ENCODE data around the gene OTOP2.

Gene OTOP2

DNA sequence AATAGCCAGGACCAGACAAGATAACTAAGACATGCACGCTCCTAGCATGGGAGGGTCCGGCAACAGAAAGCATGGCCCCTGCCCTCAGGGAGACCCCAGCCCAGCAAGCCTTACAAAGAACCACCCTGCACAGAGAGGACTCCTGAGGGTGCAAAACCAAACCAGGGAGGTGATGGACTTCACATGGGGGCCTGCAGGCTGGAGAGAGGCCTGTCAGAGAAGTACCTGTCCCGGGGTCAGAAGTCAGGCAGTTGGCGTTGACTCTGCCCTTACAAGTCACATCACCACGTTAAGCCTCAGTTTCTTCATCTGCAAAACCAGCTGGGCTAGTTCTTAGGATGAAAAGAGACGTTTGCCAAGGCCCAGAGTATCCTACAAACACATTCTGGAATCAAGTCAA lies 4.7 kb downstream of the OTOP2 start:
- no peak for DNase-seq

DNA sequence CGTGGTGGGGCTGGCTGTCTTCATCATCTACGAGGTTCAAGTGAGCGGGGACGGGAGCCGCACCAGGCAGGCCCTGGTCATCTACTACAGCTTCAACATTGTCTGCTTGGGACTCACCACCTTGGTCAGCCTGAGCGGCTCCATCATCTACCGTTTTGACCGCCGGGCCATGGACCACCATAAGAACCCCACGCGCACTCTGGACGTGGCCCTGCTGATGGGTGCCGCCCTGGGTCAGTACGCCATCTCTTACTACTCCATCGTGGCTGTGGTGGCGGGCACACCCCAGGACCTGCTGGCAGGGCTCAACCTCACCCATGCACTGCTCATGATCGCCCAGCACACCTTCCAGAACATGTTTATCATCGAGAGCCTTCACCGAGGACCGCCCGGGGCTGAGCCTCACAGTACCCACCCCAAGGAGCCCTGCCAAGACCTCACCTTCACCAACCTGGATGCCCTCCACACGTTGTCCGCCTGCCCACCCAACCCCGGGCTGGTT lies 6.5 kb downstream of the OTOP2 start:
- no peak for DNase-seq

DNA sequence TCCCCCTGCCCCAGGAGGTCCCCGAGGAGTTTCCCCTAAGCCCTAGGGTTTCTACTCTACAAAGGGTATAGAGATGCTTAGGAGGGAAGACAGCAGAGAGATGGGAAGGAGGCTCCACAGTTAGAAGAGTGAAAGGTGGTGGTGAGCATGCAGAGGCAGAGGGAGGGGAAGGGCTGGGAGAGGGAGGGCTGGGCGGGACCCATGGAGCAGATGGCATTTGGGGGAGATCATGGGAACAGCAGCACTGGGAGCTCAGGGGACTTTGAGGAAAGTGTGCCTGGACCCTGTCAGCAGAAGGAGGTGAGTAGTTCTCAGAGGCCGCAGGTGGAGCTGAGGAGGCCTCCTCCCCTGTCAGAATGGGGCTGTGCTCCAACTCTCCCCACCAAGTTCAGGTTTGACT lies 11.0 kb downstream of the OTOP2 start:
- DNase-seq, result no peak

DNA sequence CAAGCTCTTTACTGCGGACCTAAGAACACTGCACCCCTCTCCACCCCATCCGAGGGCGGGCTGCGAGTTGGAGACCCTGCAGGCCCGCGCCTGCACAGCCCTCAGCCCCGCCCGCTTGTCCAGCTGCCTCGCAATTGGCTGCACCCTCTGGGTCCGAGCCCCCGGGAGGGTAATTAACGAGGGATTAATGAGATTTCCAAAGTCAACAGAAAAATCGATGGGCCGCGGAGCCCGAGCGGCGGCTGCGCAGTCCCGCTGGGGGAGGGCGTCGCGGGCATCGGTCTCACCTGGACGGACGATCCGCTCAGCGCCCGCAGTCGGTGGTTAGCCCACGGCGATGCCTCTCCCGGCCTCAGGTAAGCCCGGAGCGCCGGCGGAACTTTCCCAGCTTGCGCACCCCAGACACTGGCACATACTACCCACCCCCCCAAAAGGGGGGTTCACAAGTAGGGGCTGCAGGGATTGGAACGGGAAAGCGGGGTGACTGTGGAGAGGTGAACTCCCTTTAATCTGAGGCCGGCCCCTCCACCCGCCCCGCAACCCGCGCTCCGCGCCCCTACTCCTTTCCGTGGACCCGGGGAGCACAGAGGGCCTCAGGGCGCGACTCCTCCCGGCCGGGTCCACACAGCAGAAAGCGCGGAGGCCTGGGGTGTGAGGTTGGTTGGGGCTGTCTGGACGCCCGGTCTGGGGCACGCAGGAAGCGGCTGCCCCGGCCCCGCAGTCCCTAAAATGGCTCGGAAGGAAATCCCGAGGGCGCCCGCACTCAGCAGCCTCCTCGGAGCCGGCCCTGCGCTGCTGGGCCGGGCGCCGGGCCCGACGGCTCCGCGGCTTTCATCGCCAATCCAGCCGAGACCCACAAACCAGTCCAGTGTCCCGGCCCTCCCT lies 11.8 kb downstream of the OTOP2 start, which contains the start of gene OTOP3:
Gene OTOP3, plus strand, starts transcription at position 314 of the 885 bp plus-strand sequence. Its CDS starts 24 bp downstream, at position 338.
- no peak for DNase-seq

DNA sequence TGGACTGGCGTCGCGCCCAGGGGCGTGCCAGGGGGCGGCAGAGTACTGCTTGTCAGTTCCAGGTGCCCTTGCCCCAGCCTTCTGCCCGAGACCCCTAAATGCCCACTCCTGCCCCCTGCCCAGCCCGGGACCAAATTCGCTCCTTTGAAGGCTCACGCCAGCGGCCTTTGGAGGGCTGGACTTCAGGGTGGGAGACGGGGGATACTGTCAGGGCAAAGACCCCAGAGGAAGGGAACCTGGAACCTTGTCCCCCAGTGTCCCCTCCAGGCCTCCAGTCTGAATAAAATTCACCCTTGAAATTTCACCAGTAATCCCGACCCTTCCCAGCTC lies 12.4 kb downstream of the OTOP2 start:
- DNase-seq, result no peak

DNA sequence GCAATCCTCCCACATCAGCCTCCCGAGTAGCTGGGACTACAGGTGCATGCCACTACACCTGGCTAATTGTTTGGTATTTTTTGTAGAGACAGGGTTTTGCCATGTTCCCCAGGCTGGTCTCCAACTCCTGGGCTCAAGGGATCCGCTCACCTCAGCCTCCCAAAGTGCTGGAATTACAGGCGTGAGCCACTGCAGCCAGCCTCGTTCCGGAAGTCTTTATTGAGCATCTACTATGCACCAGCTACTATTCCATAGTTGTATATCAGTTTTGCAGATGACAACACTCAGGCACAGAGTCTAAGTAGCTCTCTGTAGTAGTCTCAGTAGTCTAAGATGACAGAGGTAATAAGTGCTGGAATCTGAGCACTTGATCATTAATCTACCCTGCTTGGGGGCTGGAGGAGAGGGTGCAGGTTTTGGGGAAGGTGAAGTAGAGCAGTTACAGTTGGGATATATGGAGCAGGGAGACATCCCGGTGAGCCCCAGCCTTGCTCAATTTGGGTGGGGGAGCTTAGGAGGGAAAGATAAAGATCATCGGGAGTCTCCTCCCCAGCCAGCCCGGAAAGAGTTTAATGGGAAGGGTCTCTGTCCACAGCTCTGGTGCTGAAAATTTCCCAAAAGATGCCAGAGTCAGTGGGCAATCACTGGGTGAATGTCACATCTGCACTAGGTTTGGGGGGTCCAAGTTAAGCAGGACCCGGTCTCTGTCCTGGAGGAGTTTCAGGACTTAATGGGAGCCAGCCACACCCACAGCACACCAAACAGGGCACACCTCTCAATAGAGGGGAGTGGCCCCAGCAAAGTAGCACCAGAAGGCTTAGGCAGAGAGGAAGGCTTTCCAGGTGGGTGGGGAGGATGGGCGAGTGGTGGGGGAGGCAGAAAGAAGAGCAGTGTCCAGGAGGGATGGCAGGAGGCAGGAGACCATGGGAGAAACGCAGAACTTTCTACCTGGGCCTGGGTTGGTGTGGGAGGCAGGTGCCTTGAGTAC lies 13.3 kb downstream of the OTOP2 start:
- DNase-seq, result no peak

DNA sequence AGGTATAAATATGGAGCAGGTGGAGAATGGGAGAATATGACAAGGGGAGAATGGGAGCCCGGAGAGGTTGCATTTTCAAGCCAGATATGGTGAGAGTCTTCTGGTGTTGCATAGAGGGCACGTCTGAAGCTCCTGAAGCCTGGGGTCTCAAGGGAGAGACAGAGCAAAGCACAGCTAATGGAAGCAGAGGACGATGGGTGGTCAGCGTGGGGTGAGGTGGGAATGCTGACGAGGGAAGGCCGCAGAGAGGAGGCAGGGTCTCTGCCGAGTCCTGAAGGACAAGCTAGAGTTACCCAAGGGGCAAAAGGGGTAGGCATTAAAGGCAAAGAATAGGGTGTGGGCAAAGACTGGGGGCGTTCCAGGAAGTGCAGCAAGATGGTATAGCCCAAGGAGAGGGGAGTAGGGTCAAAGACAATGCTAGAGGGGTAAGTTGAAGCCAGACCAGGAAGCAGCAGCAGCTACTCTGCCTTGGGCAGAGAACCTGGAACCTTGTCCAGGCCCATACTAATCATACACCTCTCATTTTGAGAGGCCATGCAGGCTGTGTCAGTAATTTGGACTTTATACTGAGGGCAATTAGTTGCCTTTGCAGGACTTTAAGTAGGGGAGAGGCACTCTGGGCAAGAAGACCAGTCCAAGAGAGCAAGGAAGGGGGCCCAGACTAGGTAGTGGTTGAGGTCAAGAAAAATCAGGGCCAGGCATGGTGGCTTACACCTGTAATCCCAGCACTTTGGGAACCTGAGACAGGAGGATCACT lies 14.3 kb downstream of the OTOP2 start:
- no peak for DNase-seq

DNA sequence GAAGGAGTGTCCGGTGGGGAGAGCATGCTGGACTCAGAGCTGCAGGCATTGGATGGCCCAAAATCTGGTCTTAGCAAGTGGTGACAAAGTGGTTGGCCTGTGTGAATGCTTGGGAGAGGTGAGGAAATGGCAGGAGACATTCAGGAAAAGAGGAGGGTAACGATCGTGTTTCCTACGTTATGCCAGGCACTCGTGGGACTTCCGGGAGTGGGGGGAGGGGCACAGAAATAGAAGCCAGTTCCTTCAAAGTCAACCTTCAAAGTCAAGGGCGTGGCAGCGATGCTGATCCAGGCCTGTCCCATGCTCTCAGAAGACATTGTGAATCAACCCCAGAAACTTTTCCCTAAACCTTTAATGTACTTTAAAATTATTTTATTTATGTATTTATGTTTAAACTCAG lies 15.5 kb downstream of the OTOP2 start:
- no peak for DNase-seq

DNA sequence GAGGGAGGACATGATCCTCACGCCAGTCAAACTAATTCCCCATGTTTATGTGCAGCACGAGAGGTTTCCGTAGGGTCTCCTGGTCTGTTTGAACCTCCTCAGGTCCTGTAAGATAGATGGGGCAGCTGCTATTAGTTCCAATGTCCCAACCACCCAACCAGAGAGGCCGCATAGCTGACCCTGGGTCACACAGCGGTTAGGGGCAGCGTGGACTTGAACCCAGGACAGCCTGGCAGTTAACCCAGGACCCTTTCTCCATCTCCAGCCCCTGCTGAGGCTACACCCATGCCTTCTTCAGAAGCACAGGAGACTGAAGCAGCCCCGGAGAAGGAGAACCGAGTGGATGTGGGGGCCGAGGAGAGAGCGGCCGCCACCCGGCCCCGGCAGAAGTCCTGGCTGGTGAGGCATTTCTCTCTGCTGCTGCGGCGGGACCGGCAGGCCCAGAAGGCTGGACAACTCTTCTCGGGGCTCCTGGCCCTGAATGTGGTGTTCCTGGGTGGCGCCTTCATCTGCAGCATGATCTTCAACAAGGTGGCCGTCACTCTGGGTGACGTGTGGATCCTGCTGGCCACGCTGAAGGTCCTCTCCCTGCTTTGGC lies 17.2 kb downstream of the OTOP2 start:
- no peak for DNase-seq

DNA sequence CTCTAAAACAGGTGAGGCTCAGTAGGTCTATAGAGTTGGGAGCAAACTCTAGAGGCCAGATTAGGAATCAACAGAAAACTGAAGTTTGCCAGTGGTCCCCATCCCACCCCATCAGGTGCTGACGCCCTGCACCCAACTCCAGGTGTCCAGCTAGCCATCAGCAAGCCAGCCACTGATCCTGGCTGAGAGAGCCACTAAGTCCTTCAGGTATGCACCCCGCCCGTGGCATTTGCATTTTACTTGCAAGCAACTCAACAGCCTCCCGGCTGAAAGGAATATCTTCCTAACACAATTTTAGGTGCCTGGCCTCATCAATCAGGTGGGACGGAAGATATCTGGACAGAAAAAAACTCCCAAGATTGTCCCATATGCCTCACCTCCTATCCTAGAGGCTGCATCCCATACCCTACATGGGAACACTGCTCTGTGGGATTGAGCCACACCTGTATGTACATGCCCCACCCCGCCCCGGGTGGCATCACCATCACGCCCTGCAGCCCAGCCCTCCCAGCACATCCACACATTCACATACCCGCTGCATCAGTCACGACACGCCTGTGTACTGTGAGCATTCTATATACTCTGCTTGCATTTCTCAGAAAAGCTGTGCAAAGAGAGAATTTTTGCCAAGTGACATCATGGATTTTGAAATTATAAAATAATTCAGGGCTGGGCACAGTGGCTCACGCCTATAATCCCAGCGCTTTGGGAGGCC lies 19.9 kb downstream of the OTOP2 start:
- no peak for DNase-seq

DNA sequence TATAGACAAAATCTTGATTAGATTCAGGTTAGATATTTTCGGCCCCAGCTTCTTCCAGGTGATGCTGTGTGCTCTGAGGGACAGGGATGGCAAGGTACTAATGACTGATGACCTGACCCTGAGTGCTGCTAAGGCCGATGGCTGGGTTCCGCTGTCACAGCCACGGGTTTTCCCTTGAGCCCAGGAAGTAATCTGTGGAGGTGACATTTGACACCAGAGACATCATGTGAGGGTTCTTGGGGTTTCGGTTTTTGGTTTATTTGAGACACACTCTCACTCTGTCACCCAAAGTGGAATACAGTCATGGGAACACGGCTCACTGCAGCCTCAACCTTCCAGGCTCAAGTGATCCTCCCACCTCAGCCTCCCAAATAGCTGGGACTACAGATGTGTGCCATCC lies 21.5 kb downstream of the OTOP2 start:
- DNase-seq, result no peak

DNA sequence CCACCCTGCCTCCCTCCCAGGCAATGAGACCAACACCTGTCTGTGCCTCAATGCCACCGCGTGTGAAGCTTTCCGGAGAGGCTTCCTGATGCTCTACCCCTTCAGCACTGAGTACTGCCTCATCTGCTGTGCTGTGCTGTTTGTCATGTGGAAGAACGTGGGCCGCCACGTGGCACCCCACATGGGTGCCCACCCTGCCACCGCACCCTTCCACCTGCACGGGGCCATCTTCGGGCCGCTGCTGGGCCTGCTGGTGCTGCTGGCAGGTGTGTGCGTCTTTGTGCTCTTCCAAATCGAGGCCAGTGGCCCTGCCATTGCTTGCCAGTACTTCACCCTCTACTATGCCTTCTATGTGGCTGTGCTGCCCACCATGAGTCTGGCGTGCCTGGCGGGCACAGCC lies 22.6 kb downstream of the OTOP2 start:
- DNase-seq, result no peak

DNA sequence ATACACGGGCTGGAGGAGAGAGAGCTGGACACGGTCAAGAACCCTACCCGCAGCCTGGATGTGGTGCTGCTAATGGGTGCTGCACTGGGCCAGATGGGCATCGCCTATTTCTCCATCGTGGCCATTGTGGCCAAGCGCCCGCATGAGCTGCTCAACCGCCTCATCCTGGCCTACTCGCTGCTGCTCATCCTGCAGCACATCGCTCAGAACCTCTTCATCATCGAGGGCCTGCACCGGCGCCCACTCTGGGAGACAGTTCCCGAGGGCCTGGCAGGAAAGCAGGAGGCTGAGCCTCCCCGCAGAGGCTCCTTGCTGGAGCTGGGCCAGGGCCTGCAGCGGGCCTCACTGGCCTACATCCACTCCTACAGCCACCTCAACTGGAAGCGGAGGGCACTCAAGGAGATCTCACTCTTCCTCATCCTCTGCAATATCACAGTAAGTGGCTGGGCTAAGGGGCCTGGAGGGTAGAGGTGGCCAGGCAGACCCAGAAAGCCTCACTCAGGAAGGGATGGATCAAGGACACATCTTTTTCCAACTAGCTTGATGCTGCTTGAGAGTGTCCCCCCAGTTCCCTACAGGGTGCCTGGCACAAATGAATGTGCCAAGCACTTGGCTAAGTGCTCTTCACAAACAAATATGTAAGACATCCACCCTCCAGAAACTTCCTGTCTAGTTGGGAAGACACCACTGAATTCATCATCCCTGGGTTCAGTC lies 23.1 kb downstream of the OTOP2 start:
- no peak for DNase-seq

DNA sequence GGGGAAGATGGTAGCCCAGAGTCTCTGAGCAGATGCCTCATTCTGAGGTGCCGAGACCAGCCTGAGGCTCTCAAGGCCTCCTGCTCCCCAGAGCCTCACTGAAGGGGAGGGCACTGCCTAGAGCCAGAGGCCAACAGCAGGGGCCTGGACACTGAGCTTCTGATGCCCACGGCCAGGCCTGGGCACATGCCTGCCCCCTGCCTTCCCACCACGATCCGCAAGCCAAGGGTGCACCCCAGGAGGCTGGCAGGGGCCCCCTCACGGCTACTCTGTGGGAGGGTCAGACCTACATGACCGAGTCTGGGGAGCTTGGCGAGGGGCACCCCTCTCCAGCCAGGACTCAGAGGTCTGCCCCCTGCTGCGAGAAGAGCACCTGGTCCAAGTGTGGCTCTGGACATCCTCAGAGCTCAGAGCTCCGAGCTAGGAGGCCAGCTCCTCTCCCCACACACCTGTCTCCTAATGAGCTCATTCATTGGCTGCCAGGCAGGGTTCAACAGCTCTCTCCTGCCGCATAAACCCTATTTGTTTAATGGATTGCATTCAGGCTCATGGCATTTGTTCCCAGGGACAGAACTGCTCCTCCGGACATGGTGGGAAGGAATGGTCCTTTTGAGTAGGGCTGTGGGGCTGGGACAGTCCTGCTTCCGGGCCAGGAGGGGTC lies 25.5 kb downstream of the OTOP2 start:
- no peak for DNase-seq

DNA sequence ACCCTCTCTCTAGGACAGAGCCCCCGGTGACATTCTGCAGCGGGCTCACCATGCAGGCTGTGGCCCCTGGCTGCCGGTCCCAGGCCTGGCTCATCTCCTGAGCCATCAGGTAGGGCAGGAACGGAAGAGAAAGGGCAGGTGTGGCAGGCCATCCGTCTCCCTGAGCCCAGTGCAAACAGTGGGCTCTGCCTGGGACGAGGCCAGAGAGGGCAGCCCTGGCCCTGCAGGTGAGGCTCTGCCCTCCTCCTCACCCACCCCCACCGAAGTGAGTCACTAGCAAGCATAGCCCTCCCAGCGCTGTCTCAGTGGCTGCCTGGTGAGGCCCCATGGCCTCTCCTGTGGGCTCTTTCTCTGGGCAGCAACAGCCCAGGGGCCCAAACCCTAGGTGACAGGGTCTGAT lies 26.1 kb downstream of the OTOP2 start:
- no peak for DNase-seq

DNA sequence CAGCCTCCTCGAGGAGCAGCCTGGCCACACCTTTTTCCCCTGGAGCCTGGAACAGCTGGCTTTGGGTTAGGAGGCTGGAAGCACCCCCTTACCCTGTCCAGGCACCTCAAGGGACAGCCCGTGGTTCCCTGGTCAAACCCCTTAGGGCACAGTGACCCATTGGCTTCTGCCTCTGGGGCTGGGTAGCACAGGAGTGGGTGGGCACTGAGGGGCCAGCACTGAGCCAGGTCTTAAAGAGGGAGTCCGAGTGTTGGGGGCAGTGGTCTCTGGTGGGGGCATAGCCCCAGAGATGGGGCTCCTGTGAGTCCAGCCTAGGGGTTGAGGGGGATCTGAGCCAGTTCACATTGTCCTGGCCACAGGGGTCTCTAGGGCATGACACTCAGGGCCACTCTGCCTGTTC lies 27.0 kb downstream of the OTOP2 start:
- DNase-seq, result no peak

DNA sequence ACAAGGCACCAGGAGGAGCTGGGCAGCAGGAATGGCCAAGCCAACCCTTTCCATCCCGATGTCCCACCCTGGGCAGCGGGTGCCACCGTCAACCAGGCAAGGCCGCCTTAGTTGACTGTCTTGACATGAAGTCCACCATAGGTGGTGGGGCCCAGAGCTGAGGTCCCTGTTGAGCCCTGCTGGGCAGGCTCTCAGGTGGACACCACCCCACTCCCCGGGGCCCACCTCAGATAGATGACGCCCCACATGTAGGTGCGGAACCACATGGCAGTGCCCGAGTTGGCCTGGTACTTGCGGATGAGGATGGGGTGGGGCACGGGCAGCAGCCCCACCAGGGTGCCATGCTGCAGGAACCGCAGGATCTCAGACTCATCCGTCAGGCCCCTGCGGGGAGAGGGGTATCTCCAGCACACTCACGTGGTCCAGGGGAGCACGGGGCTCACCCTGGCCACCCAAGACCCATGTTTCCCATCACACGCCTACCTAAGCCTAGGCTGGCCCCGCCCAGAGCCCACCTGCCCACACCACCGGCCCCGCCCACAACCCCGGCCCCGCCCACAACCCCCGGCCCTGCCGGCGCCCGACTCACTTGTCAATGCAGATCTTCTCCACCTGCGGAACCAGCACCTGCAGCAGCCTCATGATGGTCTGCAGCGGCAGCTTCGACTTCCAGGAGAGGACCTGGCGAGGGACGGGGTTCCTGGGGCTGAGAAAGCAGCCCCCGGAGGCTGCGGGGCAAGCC lies 27.8 kb downstream of the OTOP2 start:
- DNase-seq, result no peak

DNA sequence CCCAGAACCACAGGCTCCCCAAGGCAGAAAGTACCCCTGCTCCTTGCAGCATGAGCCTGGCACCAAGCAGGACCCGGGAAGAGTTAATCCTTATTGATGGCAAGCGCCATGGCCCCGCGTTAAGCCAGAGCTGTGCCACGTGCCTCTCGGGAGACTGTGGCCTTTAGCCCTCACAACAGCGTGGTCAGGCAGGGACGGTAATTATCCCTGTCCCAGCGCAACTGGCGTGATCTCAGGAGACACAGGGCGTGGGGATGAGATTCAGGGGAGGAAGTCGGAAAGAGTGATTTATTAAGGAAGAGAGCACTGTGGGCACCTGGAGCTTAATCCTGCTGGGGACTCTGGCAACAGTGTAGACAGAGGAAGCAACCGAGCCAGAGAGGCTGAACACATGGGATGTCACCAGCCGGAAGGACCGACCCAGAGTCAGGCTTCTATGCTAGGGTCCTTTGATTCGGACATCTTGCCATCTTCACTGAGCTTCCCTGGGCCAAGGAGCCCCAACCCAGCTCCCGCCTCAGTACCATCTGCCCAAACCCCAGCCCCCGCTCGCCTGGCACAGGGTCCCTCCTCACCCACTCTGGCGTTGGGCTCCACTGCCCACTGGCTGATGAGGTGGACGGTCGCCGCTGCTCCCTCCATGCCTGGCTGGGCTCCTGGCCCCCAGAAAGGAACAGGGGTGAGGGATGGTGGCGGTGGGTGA lies 28.5 kb downstream of the OTOP2 start:
- DNase-seq, result no peak

DNA sequence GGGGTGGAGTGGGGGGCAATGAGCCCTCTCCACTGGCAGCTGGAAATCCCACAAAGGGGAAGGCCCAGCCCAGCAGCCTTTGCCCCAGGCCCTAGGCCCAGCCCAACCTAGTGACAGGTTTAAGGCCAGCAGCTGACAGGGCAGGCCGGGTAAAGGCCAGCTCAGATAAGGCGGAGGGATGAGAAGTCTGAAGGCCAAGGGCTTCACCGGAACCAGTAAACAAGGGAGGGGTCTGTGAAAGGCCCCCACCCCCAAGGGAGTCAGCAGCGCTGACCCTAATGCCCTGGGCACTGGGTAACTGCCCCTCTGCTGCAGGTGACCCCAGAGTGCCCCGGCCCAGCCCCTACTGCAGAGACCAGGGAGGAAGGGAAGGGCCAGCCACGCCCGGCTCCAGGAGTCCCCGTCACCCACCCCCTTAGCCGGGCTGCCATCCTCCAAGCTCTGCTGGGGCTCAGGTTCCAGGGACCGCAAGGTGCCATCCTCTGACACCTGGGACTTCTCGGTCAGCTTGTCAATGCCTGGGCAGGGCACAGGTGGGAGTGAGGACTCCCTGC lies 29.1 kb downstream of the OTOP2 start:
- DNase-seq, result no peak

All from activated CD4-positive, alpha-beta T cell treated with anti-CD3 and anti-CD28 coated beads, Interleukin-2, amount 50 U/mL, for 4 hours (primary cell).